GM19324 (cell line): ENCODE measurements around the gene FGFR4.
"Not testable (repeated sequence)": the region's sequence is repeated elsewhere in the genome, so short reads cannot be mapped to it uniquely, and the experiment has no call there.

ENCODE experiments used
- ATAC-seq: cut with Tn5 transposase; IDR thresholded peaks from one replicate; pipeline ENCODE4 v1.9.1; 2021; ENCODE audit warnings: mild to moderate bottlenecking, moderate library complexity; ENCODE audit not compliant: unreplicated experiment, low FRiP score

The FGFR4 gene

GRCh38 chr5:177086654-177087397 is at the start of gene FGFR4:
Gene FGFR4 (plus strand): TSS chr5:177086915. CDS start chr5:177089603, 2,688 bp downstream.
- ATAC-seq = peak; percentile 45

- ATAC-seq = no peak
Observed at GRCh38 chr5:177036921-177037320, 49.8 kb upstream of the FGFR4 start.

- no peak for ATAC-seq
Observed at GRCh38 chr5:177040814-177041420, 45.8 kb upstream of the FGFR4 start.

- ATAC-seq = no peak
Observed at GRCh38 chr5:177041936-177042335, 44.8 kb upstream of the FGFR4 start.

GRCh38 chr5:177043114-177043513 is 43.6 kb upstream of the FGFR4 start:
- no peak for ATAC-seq

- ATAC-seq = no peak
Observed at GRCh38 chr5:177043958-177044357, 42.8 kb upstream of the FGFR4 start.

GRCh38 chr5:177044641-177045040 is 42.1 kb upstream of the FGFR4 start:
- ATAC-seq = no peak

- ATAC-seq = no peak
Observed at GRCh38 chr5:177045631-177046030, 41.1 kb upstream of the FGFR4 start.

GRCh38 chr5:177048531-177048930 is 38.2 kb upstream of the FGFR4 start:
- not testable (repeated sequence) for ATAC-seq

- no peak for ATAC-seq
Observed at GRCh38 chr5:177049285-177049684, 37.4 kb upstream of the FGFR4 start.

GRCh38 chr5:177064500-177065277 is 22.0 kb upstream of the FGFR4 start:
- ATAC-seq = no peak

GRCh38 chr5:177065491-177065890 is 21.2 kb upstream of the FGFR4 start:
- ATAC-seq = no peak

- no peak for ATAC-seq
Observed at GRCh38 chr5:177066224-177066623, 20.5 kb upstream of the FGFR4 start.

- no peak for ATAC-seq
Observed at GRCh38 chr5:177067503-177067902, 19.2 kb upstream of the FGFR4 start.

- ATAC-seq = no peak
Observed at GRCh38 chr5:177070536-177071191, 16.1 kb upstream of the FGFR4 start.

GRCh38 chr5:177071666-177072385 is 14.9 kb upstream of the FGFR4 start:
- no peak for ATAC-seq

GRCh38 chr5:177077335-177077734 is 9.4 kb upstream of the FGFR4 start:
- ATAC-seq = no peak

- no peak for ATAC-seq
Observed at GRCh38 chr5:177079606-177080005, 7.1 kb upstream of the FGFR4 start.

- ATAC-seq = no peak
Observed at GRCh38 chr5:177080265-177080664, 6.5 kb upstream of the FGFR4 start.

- ATAC-seq = no peak
Observed at GRCh38 chr5:177081859-177082258, 4.9 kb upstream of the FGFR4 start.
